ENCODE data around the gene GOT1. TPM values are rescaled to one million over a fixed set of nuclear protein-coding genes. Genes with fewer than 3 reads are reported as not detected.

Gene GOT1
- 30.1 and 35.1 TPM in 2 replicates for total RNA-seq

DNA sequence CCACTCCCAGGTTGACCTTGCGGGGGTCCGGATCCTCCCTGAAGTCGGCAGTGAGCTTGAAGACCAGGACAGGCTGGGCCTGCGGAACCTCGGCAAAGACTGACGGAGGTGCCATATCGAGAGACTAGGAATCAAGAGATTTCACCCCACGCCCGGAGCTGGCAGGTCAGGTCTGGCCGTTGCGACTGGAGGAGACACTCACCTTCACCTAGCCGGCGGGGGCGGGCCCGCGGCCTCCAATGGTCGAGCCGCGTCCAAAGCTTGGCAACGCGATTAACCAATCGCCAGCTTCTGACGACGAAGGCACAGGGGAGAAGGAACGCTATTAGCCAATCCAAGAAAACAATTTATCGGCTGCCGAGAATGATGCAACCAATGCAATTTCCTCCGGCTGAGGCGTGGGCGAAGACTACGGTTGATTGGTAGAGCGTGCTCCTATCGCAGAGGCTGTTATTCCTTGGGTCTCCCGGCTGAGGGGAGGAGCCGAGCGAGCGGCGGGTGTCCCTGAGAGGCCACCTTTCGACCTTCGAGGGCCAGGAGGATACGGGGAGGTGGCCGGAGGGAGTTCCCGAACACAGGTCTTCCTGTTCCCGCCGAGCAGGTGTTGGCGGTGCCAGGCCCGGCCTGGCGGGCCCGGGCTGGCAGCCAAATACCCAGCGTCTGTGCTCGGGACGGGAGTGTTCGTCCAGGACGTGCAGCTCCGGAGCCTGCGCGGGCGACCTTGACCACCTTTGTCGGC is at the start of gene GOT1:
GOT1 (minus strand) TSS at position 174 of the 739 bp plus-strand sequence; CDS start at position 115, 59 bp downstream.
- Mint-ChIP-seq H3K9me3 (no peaks in the 10 kb centered on the region), H3K4me1 (ENCODE audit: low read depth) (peaks cover 25% of the 10 kb centered on the region)

GRCh38 chr10:99470327-99470726 is 39.9 kb upstream of the GOT1 start:
- intact Hi-C loops (cut with micrococcal nuclease) = no loop called here
- Mint-ChIP-seq H3K9me3 (no peaks in the 10 kb centered on the region), H3K36me3 (ENCODE audit: low read depth) (no peaks in the 10 kb centered on the region), H3K4me3 (ENCODE audit: low read depth) (no peak overlapping the region), H3K4me1 (ENCODE audit: low read depth) (no peaks in the 10 kb centered on the region), H3K27me3 (ENCODE audit: low read depth) (peaks cover 20% of the 10 kb centered on the region), H3K27ac (no peak overlapping the region)
- DNase-seq (ENCODE audit: low spot score) = no peak

More for the DNA sequence above, at the start of gene GOT1:
- intact Hi-C loops (cut with micrococcal nuclease) = loop anchor here (1.0 to 10.0 kb wide), 6 partner anchors 124 to 1632 kb away; partner anchors contain the start of genes COX15, CUTC, ENTPD7 and HPS1
- H3K27me3 Mint-ChIP-seq (ENCODE audit: low read depth) = no peaks in the 10 kb centered on the region
- H3K4me3 Mint-ChIP-seq (ENCODE audit: low read depth) = peak within 1 kb of the TSS; percentile 100
- peak; percentile 94 for DNase-seq (ENCODE audit: low spot score)
- H3K36me3 Mint-ChIP-seq (ENCODE audit: low read depth) = no peaks in the 10 kb centered on the region
- peak within 1 kb of the TSS; percentile 94 for H3K27ac Mint-ChIP-seq

DNA sequence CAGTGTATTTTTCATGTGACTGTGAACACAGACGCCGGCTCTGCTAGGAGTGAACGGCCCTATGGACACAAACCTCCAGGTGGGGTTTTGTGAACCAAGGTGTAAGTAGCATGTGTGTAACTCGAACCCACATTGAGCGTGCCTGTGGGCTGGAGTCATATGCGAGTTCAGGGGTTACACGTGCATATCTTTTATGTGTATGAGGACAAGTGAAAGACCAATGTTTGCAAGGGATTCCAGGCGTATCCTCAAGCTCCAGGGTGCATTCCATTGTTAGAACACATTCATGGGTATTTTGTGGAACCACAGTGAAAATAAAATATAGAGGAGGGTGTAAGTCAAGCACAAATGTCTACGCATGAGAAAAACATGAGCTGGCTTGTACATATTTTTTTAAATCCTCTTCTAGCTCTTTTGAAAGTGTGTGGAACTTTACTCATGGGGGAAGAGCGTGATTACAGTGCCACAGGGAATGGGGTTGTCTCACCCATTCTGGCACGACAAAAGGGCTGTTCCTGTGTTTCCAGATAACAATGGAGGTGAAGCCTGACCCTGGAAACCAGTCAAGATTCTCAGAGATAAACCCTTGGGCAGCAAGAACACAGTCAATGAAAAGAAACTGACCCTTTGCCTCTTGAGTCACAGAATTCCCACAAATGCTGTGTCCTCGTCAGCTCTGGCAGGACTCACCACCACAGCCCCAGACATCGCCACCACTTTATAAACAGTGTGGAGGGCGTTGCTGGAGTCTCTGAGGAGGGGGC is 37.0 kb upstream of the GOT1 start:
- H3K4me1 Mint-ChIP-seq (ENCODE audit: low read depth) = no peaks in the 10 kb centered on the region
- no peaks in the 10 kb centered on the region for H3K9me3 Mint-ChIP-seq
- no peaks in the 10 kb centered on the region for H3K36me3 Mint-ChIP-seq (ENCODE audit: low read depth)
- intact Hi-C loops (cut with micrococcal nuclease) = no loop called here
- H3K4me3 Mint-ChIP-seq (ENCODE audit: low read depth) = no peak overlapping the region
- H3K27ac Mint-ChIP-seq = no peak overlapping the region
- DNase-seq (ENCODE audit: low spot score) = no peak
- peaks cover 16% of the 10 kb centered on the region for H3K27me3 Mint-ChIP-seq (ENCODE audit: low read depth)

- H3K27ac Mint-ChIP-seq = no peak overlapping the region
- H3K4me3 Mint-ChIP-seq (ENCODE audit: low read depth) = no peak overlapping the region
- no peaks in the 10 kb centered on the region for H3K4me1 Mint-ChIP-seq (ENCODE audit: low read depth)
- no peaks in the 10 kb centered on the region for H3K9me3 Mint-ChIP-seq
- peaks cover 14% of the 10 kb centered on the region for H3K27me3 Mint-ChIP-seq (ENCODE audit: low read depth)
- intact Hi-C loops (cut with micrococcal nuclease) = no loop called here
- no peaks in the 10 kb centered on the region for H3K36me3 Mint-ChIP-seq (ENCODE audit: low read depth)
- no peak for DNase-seq (ENCODE audit: low spot score)
Observed at GRCh38 chr10:99466632-99467223, 36.3 kb upstream of the GOT1 start.

DNA sequence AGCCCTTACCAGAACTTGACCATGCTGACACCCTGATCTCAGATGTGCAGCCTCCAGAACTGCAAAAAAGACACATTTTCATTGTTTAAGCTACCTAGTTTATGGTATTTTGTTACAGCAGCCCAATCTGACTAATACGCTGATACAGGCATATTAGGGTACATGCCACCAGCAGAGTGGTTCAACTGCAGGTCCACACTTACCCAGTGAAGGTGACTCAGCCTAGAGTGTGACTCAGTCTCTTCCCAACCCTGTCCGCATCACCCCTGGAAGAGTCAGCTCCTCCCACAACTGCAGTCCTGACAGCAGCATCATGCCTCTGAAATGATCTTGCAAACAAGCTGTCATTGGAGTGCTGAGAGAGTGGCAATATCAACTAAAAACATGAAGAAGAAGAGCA is 30.8 kb upstream of the GOT1 start:
- intact Hi-C loops (cut with micrococcal nuclease) = no loop called here
- H3K9me3 Mint-ChIP-seq = no peaks in the 10 kb centered on the region
- no peak overlapping the region for H3K27ac Mint-ChIP-seq
- no peaks in the 10 kb centered on the region for H3K4me1 Mint-ChIP-seq (ENCODE audit: low read depth)
- H3K27me3 Mint-ChIP-seq (ENCODE audit: low read depth) = peaks cover 19% of the 10 kb centered on the region
- no peaks in the 10 kb centered on the region for H3K36me3 Mint-ChIP-seq (ENCODE audit: low read depth)
- H3K4me3 Mint-ChIP-seq (ENCODE audit: low read depth) = no peak overlapping the region
- no peak for DNase-seq (ENCODE audit: low spot score)

DNA sequence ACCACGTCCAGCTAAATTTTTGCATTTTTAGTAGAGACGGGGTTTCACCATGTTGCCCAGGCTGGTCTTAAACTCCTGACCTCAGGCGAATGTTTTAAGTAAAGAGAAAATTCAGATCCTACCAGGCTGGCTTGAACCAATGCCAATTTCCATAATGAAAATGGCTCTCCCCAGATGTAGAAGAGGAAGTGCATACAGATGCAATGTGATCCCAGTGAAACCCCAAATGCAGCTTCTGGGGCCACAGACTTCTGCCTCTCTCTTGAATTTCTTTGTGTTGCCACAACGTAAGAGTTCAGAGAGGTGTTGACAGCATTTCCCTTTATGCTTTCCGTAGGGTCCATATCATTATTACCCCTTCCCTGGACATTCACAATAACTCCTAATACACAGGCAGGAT is 29.6 kb upstream of the GOT1 start:
- H3K4me3 Mint-ChIP-seq (ENCODE audit: low read depth) = no peak overlapping the region

GRCh38 chr10:99459217-99459616 is 28.8 kb upstream of the GOT1 start:
- Mint-ChIP-seq H3K9me3 (no peaks in the 10 kb centered on the region), H3K27ac (no peak overlapping the region), H3K27me3 (ENCODE audit: low read depth) (peaks cover 28% of the 10 kb centered on the region), H3K4me1 (ENCODE audit: low read depth) (no peaks in the 10 kb centered on the region), H3K4me3 (ENCODE audit: low read depth) (no peak overlapping the region), H3K36me3 (ENCODE audit: low read depth) (no peaks in the 10 kb centered on the region)
- intact Hi-C loops (cut with micrococcal nuclease) = no loop called here
- no peak for DNase-seq (ENCODE audit: low spot score)

More for the DNA sequence above, 29.6 kb upstream of the GOT1 start:
- intact Hi-C loops (cut with micrococcal nuclease) = no loop called here
- no peak for DNase-seq (ENCODE audit: low spot score)
- Mint-ChIP-seq H3K27ac (no peak overlapping the region), H3K9me3 (no peaks in the 10 kb centered on the region), H3K27me3 (ENCODE audit: low read depth) (peaks cover 26% of the 10 kb centered on the region), H3K4me1 (ENCODE audit: low read depth) (no peaks in the 10 kb centered on the region), H3K36me3 (ENCODE audit: low read depth) (no peaks in the 10 kb centered on the region)

GRCh38 chr10:99457813-99458212 is 27.4 kb upstream of the GOT1 start:
- intact Hi-C loops (cut with micrococcal nuclease) = no loop called here
- H3K4me3 Mint-ChIP-seq (ENCODE audit: low read depth) = no peak overlapping the region
- H3K4me1 Mint-ChIP-seq (ENCODE audit: low read depth) = no peaks in the 10 kb centered on the region
- H3K9me3 Mint-ChIP-seq = no peaks in the 10 kb centered on the region
- H3K27ac Mint-ChIP-seq = no peak overlapping the region
- no peak for DNase-seq (ENCODE audit: low spot score)
- no peaks in the 10 kb centered on the region for H3K36me3 Mint-ChIP-seq (ENCODE audit: low read depth)
- peaks cover 32% of the 10 kb centered on the region for H3K27me3 Mint-ChIP-seq (ENCODE audit: low read depth)

DNA sequence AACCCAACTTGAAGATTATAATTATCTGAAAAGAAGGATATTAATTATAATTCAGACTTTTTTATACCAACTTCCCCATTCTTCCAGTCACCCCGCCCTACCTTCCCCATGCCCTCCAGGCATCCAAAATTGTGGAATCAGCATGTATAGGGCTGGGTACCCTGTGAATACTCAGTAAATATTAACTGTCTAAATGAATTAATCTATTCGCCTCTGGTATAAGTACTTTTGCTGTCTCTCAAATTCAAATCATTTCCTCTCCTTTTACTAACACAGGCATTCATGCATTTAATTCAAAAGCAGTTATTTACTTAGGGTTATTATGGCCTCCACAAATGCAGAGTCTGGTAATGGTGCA is 26.5 kb upstream of the GOT1 start:
- Mint-ChIP-seq H3K27me3 (ENCODE audit: low read depth) (peaks cover 34% of the 10 kb centered on the region), H3K4me1 (ENCODE audit: low read depth) (no peaks in the 10 kb centered on the region)
- intact Hi-C loops (cut with micrococcal nuclease) = no loop called here

DNA sequence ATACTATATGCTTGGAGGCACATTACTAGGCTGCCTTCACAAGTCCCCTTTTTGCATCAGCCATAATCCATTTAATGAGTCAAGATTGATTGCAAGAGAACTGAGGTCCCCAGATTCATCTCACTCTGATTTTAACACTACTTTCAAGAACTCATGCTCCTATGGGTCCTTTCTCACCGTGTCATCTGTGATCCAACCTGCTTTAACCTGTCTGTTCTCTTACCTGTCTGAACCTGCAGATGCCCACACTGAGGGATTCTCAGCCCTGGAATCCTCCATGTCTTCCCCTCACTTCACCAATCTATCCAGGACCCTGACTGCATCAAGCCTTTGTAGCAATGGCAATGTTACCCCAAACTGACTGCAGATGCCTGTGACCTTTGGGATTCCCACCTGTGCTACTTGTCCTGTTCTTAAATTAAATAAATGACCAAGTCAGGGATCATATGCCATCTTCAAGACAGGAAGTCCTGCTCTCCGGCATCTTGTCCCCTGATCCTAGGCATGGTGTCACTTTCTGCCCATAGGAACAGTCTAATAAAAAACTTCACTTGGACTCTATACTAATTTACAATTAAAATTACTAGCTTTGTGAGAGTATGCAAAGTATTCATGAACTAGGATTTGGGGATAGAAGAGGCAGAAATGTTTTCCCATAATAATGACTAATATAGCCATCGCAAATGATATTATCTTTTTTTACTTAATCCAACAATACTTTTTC is 25.9 kb upstream of the GOT1 start:
- no peak for DNase-seq (ENCODE audit: low spot score)
- Mint-ChIP-seq H3K27me3 (ENCODE audit: low read depth) (peaks cover 35% of the 10 kb centered on the region), H3K4me1 (ENCODE audit: low read depth) (no peaks in the 10 kb centered on the region), H3K4me3 (ENCODE audit: low read depth) (no peak overlapping the region), H3K27ac (no peak overlapping the region), H3K36me3 (ENCODE audit: low read depth) (no peaks in the 10 kb centered on the region), H3K9me3 (no peaks in the 10 kb centered on the region)
- intact Hi-C loops (cut with micrococcal nuclease) = no loop called here

More for the DNA sequence above, 26.5 kb upstream of the GOT1 start:
- no peak overlapping the region for H3K27ac Mint-ChIP-seq
- no peaks in the 10 kb centered on the region for H3K9me3 Mint-ChIP-seq
- no peak for DNase-seq (ENCODE audit: low spot score)
- no peaks in the 10 kb centered on the region for H3K36me3 Mint-ChIP-seq (ENCODE audit: low read depth)
- no peak overlapping the region for H3K4me3 Mint-ChIP-seq (ENCODE audit: low read depth)

GRCh38 chr10:99451981-99452380 is 21.6 kb upstream of the GOT1 start:
- H3K4me1 Mint-ChIP-seq (ENCODE audit: low read depth) = no peaks in the 10 kb centered on the region
- H3K36me3 Mint-ChIP-seq (ENCODE audit: low read depth) = no peaks in the 10 kb centered on the region
- DNase-seq (ENCODE audit: low spot score) = no peak
- H3K27me3 Mint-ChIP-seq (ENCODE audit: low read depth) = peaks cover 45% of the 10 kb centered on the region
- no peak overlapping the region for H3K4me3 Mint-ChIP-seq (ENCODE audit: low read depth)
- intact Hi-C loops (cut with micrococcal nuclease) = no loop called here
- H3K9me3 Mint-ChIP-seq = no peaks in the 10 kb centered on the region
- no peak overlapping the region for H3K27ac Mint-ChIP-seq

- no peak for DNase-seq (ENCODE audit: low spot score)
- Mint-ChIP-seq H3K9me3 (no peaks in the 10 kb centered on the region), H3K36me3 (ENCODE audit: low read depth) (no peaks in the 10 kb centered on the region), H3K4me3 (ENCODE audit: low read depth) (no peak overlapping the region), H3K4me1 (ENCODE audit: low read depth) (no peaks in the 10 kb centered on the region), H3K27ac (no peak overlapping the region), H3K27me3 (ENCODE audit: low read depth) (peaks cover 49% of the 10 kb centered on the region)
- intact Hi-C loops (cut with micrococcal nuclease) = no loop called here
Observed at GRCh38 chr10:99451499-99451788, 21.0 kb upstream of the GOT1 start.
